ENCODE measurements around the gene LRRC27. TPM values are rescaled to one million over a fixed set of nuclear protein-coding genes. Genes with fewer than 3 reads are reported as not detected.

LRRC27 gene
- total RNA-seq, 4 donors from 2014 or later, result 3.1 to 5.8 (median 4.4) TPM

GRCh38 chr10:132320654-132321469 is 11.1 kb upstream of the LRRC27 start:
- ATAC-seq, result no peak
- no peak for TF ChIP-seq POLR2AphosphoS5 (IDR thresholded peaks at IDR 0.05)
- no peak for TF ChIP-seq EP300 (IDR thresholded peaks at IDR 0.05)
- TF ChIP-seq POLR2A (IDR thresholded peaks at IDR 0.05), result no peak
- TF ChIP-seq CTCF (IDR thresholded peaks at IDR 0.05), result no peak
- 91 to 100% methylated on average over 3 to 7 of the region's 13 CpGs for WGBS, 2 donors (ENCODE audit: low coverage in 1 of 2)
- H3K4me3 ChIP-seq, result no peak overlapping the region
- H3K27ac ChIP-seq, result no peak overlapping the region
- H3K36me3 ChIP-seq, result peaks cover 0 to 10% of the 10 kb centered on the region in 2 donors
- no peaks in the 10 kb centered on the region for H3K9me3 ChIP-seq
- no peaks in the 10 kb centered on the region for H3K4me1 ChIP-seq
- no peaks in the 10 kb centered on the region for H3K27me3 ChIP-seq

DNA sequence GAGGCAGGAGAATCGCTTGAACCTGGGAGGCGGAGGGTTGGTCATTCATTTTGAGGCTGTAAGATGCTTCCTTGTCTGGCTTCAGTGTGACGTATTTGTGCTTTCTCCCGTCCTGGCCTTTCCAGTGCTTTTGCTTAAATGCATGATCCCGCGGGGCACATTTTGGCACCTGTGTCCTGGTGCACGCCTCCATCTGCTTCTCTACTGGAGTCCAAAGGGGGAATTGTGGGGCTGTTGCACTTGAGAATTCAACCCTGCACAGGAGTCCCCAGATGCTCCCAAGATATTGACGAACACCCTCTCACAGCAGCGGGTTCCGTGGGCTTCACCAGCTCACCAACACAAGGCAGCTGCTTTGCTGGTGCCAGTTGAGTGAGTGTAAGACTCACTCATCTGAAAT is 10.3 kb upstream of the LRRC27 start:
- Histone ChIP-seq H3K27ac (no peak overlapping the region), H3K36me3 (peaks cover 0 to 10% of the 10 kb centered on the region in 2 donors), H3K4me3 (no peak overlapping the region), H3K9me3 (no peaks in the 10 kb centered on the region), H3K27me3 (no peaks in the 10 kb centered on the region), H3K4me1 (no peaks in the 10 kb centered on the region)
- TF ChIP-seq POLR2A (IDR thresholded peaks at IDR 0.05) (no peak), POLR2AphosphoS5 (IDR thresholded peaks at IDR 0.05) (no peak), CTCF (IDR thresholded peaks at IDR 0.05) (no peak), EP300 (IDR thresholded peaks at IDR 0.05) (no peak)
- 87% methylated on average over 7 of the region's 10 CpGs; no CpG with 5 or more reads in 1 of the 2 donors for WGBS, 2 donors (ENCODE audit: low coverage in 1 of 2)
- ATAC-seq, result no peak

GRCh38 chr10:132322586-132323048 is 9.4 kb upstream of the LRRC27 start:
- Histone ChIP-seq H3K27me3 (no peaks in the 10 kb centered on the region), H3K9me3 (no peaks in the 10 kb centered on the region), H3K4me1 (no peaks in the 10 kb centered on the region), H3K36me3 (peaks cover 0 to 15% of the 10 kb centered on the region in 2 donors), H3K4me3 (no peak overlapping the region), H3K27ac (no peak overlapping the region)
- no peak for ATAC-seq
- no peak for TF ChIP-seq POLR2AphosphoS5 (IDR thresholded peaks at IDR 0.05)
- no peak for TF ChIP-seq CTCF (IDR thresholded peaks at IDR 0.05)
- TF ChIP-seq EP300 (IDR thresholded peaks at IDR 0.05), result no peak
- no peak for TF ChIP-seq POLR2A (IDR thresholded peaks at IDR 0.05)
- WGBS, 2 donors (ENCODE audit: low coverage in 1 of 2), result 63 to 80% methylated on average over 2 to 6 of the region's 6 CpGs

DNA sequence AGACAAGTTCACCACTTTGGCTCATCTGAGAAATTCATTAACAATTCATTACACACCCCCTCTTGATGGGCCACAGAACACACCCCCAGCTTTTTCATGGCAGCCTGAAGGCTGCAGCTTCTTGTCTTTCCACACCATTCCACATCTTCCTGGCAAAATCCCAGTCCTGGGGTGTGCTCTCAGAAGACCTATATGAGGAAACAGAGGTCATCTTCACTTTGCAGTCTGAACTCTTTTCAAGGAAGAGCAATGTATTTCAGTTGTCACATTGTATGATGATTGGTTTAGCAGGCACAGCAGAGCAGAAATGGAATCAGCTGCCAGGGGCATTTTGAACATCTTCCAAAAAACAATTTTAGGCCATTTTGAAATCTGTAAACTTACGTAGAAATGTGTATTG is 7.8 kb upstream of the LRRC27 start:
- ATAC-seq, result no peak
- Histone ChIP-seq H3K9me3 (no peaks in the 10 kb centered on the region), H3K4me1 (peaks cover 0 to 16% (median 0%) of the 10 kb centered on the region in 3 donors), H3K4me3 (no peak overlapping the region), H3K36me3 (peaks cover 0 to 15% of the 10 kb centered on the region in 2 donors), H3K27me3 (no peaks in the 10 kb centered on the region), H3K27ac (no peak overlapping the region)
- TF ChIP-seq POLR2AphosphoS5 (IDR thresholded peaks at IDR 0.05), result no peak
- TF ChIP-seq CTCF (IDR thresholded peaks at IDR 0.05), result no peak
- TF ChIP-seq POLR2A (IDR thresholded peaks at IDR 0.05), result no peak
- TF ChIP-seq EP300 (IDR thresholded peaks at IDR 0.05), result no peak
- 38 to 95% methylated on average over 1 of the region's 1 CpG for WGBS, 2 donors (ENCODE audit: low coverage in 1 of 2)
